ENCODE results near the gene ANKRD44.
"Not testable (repeated sequence)": the region's sequence is repeated elsewhere in the genome, so short reads cannot be mapped to it uniquely, and the experiment has no call there.

ANKRD44 gene

DNA sequence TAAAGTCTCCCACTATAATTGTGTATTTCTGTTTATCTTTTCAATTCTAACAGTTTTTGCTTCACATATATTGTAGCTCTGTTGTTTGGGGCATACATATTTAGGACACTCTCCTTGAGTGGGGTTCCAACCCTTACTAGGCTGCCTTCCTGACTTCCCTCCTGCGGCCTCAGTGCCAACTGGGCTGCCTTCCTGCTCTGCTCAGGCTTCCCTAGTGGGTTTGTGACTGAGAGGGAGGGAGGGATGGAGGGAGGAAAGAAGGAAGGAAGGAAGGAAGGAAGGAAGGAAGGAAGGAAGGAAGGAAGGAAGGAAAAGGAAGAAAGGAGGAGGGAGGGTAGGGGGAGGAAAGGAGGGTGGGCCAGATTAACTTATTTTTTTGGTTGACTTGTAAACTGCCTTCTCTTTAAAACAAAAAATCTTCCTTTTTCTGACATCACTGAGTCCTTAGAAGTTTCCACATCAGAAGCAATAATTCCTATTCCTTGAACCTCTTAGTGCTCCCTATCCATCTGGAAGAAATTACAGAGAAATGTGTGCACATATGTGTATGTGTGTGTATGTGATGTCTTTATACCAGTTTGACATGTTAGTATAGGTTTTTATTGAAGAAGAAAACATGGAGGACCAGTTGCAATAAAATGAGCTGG is 238.7 kb downstream of the ANKRD44 start:
- DNase-seq: no peak

DNA sequence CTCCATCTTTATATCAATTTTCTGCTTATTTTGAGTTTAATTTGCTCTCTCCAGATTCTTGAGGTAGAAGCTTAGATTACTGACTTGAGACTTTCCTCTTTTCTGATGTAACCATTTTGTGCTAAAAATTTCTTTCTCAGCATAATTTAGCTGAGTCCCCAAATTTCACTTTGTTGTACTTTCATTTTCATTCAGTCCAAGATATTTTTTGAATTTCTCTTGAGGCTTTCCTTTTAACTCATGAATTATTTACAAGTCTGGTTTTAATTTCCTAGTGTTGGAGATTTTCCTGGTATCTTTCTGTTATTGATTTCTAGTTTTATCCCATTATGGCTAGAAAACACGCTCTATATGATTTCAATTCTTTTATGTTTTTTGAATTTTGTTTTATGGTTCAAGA is 239.4 kb downstream of the ANKRD44 start:
- DNase-seq: no peak

DNA sequence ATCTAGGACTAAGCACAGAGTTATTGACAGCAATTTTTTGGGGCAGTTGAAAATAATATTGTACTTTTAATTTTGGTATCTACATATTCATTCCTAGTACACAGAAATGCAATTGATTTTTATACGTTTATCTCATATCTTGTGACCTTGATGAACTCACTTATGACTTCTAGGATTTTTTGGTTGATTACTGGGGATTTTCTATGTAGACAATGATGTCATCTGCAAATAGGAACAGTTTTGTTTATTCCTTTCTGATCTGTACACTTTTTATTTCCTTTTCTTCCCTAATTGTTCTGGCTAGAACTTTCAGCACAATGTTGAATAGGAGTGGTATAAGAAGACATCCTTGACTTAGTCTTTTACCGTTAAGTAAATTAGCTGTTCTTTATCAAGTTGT is 240.6 kb downstream of the ANKRD44 start:
- no peak for DNase-seq

DNA sequence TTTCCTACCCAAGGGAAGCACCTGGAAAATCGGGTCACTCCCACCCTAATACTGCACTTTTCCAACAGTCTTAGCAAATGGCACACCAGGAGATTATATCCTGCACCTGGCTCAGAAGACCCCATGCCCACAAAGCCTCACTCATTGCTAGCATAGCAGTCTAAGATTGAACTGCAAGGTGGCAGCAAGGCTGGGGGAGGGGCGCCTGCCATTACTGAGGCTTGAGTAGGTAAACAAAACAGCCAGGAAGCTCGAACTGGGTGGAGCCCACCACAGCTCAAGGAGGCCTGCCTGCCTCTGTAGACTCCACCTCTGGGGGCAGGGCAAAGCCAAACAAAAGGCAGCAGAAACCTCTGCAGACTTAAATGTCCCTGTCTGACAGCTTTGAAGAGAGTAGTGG is 248.0 kb downstream of the ANKRD44 start:
- not testable (repeated sequence) for DNase-seq

DNA sequence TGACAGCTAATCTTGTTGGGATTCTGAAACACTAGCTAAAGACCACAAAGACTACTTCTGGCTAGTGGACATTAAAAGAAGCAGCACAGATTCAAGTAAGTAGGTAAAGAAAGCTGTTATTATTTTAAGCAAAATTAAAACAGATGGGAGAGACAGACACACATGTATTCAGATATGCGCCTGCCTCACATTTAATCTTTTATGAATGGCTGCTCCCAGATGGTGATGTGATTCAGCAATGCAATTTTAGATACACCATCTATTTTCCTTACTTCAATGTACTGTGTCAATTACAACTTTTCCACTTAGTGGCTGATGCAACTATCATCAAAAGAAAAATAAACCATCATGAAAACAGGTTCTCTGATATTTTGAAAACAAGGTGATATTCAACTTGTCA is 251.1 kb downstream of the ANKRD44 start:
- DNase-seq: no peak

DNA sequence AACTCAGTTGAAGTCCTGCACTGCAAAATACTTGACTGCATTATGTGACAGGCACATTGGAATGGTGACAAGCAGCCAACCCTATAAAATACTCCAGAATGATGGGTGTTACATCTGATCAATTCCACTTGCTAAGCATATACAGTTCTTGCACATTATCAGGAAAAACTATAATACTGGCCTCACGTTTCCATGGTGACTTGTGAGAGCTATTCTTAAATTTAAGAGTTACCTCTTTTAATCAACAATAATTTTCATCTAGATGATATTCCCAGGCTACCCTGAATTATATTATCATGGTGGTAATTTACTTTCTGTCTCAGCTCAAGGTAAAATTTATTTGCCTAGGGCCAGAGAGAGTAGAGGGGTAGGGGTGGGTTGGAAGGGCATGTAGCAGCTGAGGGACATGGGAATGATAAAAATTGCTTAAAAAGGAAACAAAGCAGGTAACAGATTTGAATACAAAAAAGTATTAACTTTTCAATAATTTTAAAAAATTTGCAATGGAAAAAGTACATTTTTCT is 251.7 kb downstream of the ANKRD44 start:
- DNase-seq: no peak

DNA sequence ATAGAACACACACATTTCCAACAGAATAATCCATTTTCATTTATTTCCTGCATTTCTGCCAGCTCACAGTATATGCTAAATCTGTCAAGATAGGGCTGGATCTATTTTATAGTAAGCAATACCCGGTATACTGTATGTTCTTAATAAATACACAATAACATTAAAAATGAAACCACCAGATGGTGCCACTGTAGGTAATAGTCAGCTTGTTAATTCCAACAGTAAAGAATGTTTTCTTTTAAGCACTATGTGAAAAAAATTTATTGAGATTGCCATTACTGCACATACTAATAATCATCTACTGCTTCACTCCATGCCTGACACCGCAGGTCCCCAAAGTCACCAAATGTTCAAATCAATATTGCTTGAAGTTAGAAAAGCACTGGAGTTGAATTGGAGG is 252.6 kb downstream of the ANKRD44 start:
- DNase-seq: no peak

DNA sequence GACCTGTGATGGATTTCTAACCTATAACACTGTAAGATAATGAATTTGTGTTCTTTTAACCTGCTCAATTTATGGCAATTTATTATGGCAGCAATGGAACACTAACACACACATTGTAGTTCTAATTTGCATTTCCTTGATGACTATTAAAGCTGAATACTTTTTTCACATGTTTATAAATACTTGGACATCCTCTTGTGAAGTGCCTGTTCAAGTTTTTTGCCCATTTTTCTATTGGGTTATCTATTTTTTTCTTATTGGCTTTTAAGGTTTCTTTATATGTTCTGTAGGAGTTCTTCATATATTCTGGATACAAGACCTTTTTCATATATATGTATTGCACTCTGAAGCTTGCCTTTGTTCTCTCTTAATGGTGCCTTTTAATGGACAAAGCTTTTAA is 255.5 kb downstream of the ANKRD44 start:
- no peak for DNase-seq

DNA sequence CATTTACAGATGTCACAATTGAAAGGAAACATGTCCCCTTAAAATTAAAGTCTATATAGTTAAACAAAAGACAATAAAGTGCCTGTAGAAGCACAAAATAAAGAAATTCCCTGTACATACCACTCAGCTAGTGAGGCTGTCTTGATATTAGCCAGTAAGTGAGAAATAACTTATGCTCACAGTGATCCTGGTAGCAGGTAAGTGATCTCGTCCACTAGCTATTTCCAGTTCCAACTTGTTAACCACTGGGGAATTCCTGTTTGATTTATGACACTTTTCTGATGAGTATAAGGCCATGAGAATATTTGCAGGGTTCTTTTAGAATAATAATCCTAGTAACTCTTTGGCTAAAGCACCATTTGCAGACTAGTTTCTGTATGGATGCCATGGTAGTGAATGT is 256.1 kb downstream of the ANKRD44 start:
- DNase-seq: no peak

DNA sequence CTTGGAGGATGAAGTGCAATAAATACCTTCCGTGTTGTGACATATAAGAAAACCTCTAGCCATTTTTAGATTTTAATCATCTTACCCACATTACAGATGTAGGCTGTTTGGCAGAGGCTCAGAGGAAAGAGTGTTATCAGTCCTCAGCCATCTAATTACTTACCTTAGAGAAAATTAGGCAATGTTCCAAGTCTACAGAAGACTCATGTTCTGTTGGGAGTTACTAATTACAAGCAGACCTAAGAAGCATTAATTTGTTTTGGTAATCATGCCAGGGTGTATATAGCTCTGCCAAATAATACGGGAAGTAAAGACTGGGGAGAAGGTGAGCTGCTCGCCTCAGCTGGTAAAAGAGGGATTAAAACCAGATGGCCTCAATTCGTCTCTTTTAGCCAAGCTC is 258.2 kb downstream of the ANKRD44 start:
- DNase-seq: peak in 1 of 3 experiments; percentile 8

DNA sequence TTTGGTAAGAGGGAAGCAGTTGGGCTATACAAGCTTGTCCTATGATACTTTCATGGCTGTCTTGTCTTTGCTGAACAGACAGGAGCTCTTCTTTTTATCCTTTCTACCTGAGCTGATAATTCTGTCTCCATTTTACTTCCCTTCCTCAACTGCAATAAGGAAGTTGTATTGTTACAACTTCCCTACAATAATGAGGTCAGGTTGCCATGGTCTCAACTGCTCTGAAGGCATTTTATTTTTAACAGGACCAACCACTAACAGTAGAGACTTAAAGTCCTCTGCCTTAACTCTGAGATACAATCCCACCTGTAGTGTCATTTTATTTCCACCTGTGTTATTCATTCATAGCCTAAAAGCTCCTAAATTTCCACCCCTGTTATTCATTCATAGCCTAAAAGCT is 265.5 kb downstream of the ANKRD44 start:
- no peak for DNase-seq

DNA sequence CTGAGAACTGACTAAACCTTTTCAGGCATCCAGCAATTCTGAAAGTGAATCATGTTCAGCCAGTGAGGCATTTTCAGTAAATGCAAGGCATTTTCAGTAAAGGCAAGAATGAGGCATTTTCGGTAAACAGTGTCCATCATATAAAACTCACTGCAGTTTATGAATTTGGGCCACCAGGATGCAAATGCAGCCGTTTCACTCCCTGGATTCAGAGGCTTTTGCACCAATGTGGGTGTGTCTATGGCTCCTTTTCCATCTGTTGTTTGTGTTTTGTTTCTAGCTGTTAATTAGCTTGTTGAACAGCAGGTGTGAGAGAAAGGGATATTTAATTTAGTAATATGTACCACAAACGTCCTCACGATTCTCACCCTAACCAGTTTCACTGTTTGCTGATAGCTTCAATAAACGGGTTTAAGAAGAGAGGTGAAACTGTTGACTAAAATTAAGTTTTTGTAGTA is 267.8 kb downstream of the ANKRD44 start:
- peak in 2 of 3 experiments; percentile 45 to 83 for DNase-seq

DNA sequence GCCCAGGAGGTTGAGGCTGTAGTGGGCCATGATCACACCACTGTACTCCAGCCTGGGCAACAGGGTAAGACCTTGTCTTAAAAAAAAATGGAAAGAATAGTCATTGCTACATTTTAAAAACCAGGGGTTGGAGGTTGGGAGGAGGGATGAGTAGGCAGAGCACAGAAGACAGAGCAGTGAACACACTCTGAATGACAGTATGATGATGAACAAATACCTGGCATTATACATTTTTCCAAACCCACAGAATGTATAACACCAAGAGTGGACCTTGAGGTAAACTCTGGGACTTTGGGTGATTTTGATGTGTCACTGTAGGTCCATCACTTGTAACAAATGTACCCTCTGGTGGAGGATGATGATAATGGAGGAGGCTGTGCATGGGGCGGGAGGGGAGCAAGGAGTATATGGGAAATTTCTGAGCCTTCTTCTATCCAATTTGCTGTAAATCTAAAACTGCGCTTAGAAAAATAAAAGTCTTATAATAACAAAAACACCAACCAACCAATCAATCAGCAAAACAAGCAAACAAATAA is 272.6 kb downstream of the ANKRD44 start:
- DNase-seq: no peak

DNA sequence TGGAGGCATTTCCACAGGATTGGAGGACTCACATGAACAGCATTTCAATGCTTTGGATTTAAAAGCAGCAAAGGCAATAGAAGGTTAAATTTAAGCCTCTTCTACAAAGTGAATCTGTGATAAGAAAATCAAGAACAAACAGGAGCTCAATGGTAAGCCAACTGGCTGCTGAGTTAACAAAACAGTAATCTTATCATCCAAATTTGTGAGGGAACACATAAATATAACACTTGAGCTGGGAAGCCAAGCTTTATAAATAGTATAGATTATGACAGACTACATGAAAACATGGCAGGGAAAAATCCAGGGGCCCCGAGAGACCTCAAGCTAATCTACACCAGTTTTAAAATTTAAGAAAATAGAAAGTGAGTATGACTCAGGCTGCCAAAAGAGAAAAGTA is 275.6 kb downstream of the ANKRD44 start:
- DNase-seq: no peak

DNA sequence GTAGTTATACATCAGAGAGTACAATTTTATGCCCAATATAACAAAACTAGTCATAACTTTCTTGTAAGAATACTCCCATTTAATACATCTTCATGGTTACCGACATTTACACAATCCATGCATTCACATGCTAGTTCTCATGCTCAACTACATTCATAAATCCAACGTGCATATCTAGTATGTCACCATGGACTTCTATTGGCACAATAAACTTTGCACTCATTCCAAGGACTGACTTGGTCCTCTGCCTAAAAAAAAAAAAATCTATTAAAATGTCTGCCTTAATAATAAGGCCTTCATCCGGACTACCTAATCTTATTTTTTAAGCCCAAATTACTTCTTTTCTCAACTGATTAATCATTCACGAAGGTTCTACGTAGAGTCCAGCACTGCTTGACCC is 276.3 kb downstream of the ANKRD44 start:
- no peak for DNase-seq

DNA sequence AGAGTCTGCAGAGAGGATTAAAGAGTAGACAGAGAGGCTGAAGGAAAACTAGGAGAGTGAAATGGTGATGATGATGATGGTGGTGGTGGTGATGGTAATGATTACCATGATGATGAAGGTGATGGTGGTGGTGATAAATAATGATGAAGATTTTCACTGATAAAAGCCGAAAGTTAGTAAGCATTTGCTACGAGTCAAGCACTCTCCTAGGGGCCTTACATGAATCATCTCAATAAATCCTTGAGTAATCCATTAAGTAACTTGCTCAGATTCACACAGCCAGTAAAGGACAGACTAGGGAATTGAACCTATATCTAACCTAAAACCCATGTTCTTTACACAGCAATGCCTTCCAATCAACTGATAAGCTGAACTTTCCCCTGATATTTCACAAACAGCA is 277.4 kb downstream of the ANKRD44 start:
- DNase-seq: no peak

DNA sequence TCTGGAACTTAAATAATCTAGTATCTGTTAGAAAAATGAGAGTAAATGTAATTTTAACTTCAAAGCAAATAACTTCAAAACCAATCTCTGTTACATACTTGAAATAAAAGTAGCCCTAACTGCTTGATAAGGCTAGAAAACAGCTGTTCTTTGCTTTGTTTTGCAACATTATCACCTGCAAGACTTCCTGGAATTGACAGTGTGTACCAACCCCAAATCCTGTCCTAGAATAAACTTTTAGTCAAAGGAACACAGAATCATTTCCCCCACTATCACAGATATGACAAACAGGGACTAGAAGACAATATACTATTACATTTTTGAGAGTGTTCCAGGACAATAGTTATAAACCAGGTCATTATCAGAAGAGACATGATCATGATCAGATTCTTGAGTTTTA is 278.8 kb downstream of the ANKRD44 start:
- DNase-seq: no peak

DNA sequence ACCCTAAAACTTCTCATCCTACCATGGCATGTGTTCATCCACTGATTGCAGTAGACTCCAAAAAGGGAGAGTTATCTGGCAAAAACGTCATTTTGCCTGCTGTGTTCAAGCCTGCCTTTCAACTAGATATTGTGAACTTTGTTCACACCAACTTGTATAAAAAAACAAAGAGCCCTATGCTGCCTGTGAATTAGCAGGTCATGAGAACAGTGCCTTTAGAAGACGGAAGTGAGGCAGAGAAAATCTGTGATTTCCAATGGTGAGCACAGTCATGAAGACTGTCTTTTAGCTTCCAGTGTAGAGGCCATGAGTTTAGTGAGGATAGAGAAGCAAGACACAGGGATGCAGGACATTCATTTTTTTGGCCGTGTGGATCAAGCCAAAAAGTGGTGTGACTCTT is 280.5 kb downstream of the ANKRD44 start:
- no peak for DNase-seq

DNA sequence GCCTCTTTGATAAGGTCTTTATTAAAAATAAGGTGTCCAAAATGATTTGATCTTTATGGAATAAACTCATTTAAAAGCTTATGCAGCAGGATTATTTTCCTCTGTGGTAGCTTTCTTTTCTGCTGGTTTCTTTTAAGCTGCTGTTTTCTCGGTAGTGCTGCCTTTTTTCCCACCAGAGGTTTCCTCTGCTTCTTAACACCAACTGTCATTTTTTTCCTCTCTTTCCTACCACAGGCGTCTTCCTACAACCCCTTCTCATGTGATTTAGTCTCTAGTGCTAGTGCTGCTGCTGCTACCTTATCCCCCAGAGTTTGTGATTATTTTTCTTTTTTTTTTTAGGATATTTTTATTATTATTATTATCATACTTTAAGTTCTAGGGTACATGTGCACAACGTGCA is 281.9 kb downstream of the ANKRD44 start:
- no peak for DNase-seq

DNA sequence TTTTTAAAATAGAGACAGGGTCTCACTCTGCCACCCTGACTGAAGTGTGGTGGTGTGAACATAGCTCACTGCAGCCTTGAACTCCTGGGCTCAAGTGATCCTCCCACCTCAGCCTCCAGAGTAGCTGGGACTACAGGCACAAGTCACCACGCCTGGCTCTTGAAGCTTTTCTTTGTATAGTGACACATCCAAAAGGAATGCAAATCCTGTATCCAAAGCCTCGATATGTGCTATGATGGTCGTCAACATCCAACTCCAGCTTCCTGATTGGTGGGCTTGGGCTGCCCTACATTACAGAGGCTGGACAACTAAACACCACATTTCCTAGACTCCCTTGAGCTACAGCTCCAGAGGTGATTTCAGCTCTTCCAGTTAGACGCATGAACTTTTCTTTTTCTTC is 282.4 kb downstream of the ANKRD44 start:
- no peak for DNase-seq

DNA sequence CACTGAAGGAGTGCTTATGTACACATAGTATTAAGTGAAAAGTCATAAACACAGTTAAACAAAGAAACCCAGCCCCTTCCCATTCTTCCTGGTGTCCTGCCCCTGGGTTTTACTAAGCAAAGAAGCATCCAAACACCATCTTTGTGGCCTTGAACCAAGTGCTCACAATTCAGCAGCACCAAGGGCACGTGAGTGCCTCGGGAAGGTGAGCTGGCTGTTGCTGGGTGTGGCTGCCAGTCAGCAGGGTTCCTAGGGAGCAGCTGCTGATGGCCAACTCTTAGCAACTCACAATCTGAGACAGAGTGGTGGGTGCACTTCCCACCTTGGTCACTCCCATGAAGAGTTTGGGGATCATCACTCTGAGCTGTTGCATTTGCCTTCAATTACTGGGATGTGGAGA is 286.4 kb downstream of the ANKRD44 start:
- peak in 1 of 3 experiments; percentile 33 for DNase-seq

DNA sequence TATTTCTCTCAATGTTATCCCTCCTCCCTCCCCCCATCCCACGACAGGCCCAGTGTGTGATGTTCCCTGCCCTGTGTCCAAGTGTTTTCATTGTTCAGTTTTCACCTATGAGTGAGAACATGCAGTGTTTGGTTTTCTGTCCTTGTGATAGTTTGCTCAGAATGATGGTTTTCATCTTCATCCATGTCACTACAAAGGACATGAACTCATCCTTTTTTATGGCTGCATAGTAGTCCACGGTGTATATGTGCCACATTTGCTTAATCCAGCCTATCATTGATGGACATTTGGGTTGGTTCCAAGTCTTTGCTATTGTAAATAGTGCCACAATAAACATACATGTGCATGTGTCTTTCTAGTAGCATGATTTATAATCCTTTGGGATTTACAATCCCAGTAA is 289.7 kb downstream of the ANKRD44 start:
- DNase-seq: not testable (repeated sequence)

DNA sequence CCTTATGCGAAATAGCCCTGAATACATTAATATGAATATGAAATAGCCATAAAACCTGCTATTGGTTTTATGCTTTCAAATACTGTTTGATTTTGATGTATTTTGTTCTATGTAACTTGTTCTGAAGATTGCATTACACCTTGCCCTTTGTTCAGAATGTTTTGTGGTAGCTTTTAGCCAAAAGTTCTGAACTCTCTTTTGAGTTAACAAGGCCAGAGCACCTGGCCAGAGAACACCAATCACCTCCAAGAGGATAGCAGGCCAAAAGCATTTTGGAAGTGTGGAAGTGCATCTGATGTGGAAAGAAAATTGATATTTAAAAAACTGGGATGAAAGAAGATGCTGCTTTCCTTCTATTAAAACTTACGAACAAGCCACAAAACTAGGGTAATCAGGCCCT is 297.5 kb downstream of the ANKRD44 start:
- no peak for DNase-seq

DNA sequence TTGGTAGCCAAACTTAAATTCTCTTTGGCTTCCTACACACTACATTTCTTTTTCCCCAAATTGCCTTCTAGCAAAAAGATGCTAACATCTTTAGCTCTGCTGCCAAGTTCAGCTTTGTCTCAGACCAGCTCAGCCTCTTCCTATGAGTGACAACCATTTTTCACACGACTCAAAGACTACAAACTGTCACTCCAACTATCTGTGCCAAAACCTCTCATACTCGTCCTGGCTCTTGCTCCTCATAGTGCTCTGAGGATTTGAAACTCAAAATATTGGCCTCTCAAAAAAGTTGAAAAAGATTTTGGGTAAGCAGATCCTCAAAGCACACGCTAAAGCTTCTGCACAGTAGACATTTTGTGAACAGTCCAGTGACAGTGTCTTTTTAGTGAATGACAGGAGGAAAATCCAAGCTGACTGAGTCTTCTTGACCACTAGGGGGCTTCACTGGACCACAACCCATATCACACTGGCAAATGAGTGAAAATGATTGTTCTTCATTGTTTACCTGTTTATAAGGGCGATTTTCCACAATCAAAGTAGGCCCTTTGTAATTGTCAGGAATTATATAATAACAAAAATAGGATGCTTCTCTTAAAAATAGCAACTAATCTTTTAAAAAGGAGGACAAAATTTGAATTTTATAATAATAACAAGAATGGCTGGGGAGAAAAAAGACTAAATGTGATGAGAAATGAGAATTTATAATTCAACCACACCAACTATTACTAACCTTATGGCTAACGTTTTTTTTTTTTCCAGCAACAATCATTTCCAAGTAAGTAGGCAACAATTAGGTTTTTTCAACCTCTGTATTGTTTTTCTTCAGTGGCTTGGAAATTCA is 298.6 kb downstream of the ANKRD44 start:
- DNase-seq: peak; percentile 28 to 76 (median 45)

Data from NCI-H1417 (cell line).